Measurements from ENCODE around the gene MAP3K4.
A peak's percentile ranks its signal among the peaks of the same experiment; 100 is the strongest.

The MAP3K4 gene, protein sequence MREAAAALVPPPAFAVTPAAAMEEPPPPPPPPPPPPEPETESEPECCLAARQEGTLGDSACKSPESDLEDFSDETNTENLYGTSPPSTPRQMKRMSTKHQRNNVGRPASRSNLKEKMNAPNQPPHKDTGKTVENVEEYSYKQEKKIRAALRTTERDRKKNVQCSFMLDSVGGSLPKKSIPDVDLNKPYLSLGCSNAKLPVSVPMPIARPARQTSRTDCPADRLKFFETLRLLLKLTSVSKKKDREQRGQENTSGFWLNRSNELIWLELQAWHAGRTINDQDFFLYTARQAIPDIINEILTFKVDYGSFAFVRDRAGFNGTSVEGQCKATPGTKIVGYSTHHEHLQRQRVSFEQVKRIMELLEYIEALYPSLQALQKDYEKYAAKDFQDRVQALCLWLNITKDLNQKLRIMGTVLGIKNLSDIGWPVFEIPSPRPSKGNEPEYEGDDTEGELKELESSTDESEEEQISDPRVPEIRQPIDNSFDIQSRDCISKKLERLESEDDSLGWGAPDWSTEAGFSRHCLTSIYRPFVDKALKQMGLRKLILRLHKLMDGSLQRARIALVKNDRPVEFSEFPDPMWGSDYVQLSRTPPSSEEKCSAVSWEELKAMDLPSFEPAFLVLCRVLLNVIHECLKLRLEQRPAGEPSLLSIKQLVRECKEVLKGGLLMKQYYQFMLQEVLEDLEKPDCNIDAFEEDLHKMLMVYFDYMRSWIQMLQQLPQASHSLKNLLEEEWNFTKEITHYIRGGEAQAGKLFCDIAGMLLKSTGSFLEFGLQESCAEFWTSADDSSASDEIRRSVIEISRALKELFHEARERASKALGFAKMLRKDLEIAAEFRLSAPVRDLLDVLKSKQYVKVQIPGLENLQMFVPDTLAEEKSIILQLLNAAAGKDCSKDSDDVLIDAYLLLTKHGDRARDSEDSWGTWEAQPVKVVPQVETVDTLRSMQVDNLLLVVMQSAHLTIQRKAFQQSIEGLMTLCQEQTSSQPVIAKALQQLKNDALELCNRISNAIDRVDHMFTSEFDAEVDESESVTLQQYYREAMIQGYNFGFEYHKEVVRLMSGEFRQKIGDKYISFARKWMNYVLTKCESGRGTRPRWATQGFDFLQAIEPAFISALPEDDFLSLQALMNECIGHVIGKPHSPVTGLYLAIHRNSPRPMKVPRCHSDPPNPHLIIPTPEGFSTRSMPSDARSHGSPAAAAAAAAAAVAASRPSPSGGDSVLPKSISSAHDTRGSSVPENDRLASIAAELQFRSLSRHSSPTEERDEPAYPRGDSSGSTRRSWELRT (N-terminal part only)

GRCh38 chr6:160991406-160992060, at the start of gene MAP3K4:
TSS of gene MAP3K4 (plus strand) at chr6:160991769. CDS start at chr6:160991932, 163 bp downstream.
- DNase-seq: peak; percentile 83

- no peak for DNase-seq
These were observed 47.6 kb upstream of the MAP3K4 start for GRCh38 chr6:160943997-160944396.

DNA sequence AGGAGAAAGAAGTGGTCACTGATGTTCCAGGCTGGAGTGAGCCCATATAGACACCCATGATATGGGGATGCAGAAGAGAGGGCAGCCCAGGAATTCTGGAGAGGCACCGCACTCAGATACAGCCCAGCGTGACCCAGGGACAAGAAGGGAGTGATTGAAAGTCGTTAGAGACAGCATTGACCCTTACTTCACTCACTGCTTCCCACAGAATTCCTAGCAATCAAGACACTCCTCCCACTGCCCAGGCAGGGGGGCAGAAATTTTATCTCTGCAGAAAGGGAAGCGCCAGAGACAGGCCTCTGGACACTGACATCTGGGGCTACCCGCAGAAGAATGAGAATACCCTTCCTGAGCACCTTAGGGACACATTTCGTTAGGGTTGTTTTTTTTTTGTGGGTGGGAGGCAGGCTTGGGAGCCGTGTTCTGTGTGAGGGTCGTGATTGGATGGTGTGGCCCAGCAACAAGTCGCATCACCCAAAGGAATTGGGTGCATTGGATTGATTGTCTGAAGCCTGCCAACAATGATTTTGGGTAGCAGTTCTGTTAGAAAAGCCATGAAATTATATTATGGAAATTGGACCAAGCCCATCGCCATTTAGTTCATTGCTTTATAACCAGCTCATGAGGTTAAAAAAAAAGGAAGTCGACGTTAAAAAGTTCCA, 45.9 kb upstream of the MAP3K4 start:
- DNase-seq: no peak

GRCh38 chr6:160949531-160949930, 42.0 kb upstream of the MAP3K4 start:
- DNase-seq: no peak

DNA sequence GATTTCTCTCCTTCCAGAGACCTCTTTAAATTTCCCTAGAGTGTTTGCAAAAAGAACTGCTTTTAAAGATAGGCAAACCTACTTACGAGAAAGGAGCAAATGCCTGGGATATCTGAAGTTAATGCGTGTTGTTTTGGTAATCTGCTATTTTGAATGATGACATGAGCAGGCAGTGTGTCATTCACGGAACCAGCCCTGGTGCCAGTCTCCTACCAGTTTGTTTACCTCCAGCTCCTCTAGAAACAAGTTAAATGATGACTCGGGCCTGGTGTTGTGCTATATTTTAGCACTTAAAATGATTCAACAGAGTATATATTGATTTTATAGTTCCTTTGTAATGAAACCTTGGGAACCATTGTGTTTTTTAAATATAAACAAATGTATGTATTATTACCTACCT, 41.1 kb upstream of the MAP3K4 start:
- no peak for DNase-seq

DNA sequence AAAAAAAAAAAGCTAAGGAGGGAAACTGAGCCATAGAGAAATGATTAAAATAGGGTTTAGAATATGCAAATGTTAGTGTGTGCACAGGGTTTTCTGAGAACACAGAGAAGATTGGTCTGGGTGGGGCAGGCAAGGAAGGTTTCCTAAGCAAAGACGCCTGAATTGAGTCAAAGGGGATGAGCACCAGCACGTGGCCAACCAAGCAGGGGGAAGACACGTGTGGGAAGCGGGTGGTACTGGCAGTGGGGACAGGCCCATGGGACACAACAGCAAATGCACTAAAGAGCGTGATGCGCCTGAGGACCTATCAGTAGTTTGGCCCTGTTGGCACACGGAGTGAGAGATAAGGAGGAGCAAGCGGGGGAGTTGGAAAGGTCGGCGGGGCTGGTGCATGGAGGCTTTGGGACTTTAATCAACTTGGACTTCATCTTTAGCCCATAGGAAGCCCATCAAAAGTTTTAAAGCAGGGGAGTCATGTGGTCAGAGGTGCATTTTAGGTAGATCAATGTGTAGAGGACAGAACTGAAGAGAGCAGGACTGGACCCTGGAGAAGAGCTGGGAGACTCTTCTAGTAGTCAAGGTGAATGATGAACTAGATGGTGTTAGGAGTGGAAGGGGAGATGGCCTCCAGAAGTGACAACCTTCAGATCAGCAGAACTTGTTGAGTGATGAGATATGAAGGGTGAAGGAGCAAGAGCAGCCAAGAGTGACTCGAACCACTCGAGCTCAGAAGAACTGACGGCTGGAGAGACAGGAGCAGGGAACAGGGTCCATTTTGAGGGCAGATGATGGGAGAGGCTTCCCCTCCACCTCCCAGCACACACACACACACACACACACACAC, 40.2 kb upstream of the MAP3K4 start:
- no peak for DNase-seq

DNA sequence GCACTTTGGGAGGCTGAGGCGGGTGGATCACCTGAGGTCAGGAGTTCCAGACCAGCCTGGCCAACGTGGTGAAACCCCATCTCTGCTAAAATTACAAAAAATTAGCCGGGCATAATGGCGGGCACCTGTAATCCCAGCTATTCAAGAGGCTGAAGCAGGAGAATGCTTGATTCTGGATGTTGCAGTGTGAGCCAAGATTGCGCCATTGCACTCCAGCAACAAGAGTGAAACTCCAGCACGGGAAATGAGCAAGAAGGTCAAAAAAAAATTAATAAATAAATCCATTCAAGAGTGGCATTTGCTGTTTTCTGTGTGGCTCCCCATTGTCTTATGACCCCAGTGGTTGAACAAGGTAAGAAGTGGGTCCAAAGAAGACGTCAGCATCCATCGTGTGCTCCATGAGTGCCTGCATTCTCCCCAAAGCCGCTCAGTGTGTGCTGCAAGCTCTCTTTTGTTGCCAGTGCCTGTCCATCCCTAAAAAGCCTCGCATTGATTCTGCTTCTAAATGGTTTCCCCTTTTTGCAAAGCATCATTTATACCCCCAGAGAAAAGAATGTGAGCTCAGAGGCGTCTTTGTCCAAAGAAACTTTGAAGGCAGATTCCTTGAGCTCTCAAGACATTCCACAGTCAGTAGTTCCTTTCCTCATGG, 38.8 kb upstream of the MAP3K4 start:
- DNase-seq: no peak

DNA sequence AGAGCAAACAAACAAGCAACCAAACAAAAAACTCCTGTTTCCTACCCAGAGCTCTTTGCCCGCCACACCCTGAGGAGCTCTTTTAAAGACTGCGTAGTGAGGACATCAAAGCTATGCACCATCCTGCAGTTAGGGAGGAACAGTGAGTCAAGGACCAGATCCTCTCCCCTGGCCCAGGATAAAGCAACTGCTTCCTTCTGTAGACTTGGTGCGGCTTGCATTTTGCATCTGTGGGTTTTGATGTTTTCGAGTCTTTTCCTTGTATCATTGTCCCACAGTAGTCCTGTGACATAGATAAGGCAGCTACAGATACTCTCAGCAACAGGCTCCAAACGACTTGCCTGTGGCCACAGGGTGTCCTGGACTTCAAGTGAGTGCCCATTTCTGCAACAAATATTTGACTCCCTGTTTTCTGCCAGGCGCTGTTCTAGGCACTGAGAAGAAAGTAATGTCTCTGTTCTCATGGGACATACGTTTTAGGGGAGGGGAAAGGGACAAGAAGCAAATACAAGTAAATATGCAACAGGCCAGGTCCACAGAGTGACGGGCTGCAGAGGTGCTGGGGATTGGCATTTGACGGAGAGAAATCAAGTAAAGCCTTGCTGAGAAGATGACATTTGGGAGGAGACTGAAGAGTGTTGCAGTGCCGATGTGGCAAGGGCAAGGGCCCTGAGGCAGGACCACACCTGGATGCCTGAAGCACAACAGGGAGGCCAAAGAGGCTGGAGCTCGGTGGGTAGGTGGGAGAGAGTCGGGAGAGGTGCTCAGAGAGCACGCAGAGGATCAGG, 35.9 kb upstream of the MAP3K4 start:
- DNase-seq: no peak

DNA sequence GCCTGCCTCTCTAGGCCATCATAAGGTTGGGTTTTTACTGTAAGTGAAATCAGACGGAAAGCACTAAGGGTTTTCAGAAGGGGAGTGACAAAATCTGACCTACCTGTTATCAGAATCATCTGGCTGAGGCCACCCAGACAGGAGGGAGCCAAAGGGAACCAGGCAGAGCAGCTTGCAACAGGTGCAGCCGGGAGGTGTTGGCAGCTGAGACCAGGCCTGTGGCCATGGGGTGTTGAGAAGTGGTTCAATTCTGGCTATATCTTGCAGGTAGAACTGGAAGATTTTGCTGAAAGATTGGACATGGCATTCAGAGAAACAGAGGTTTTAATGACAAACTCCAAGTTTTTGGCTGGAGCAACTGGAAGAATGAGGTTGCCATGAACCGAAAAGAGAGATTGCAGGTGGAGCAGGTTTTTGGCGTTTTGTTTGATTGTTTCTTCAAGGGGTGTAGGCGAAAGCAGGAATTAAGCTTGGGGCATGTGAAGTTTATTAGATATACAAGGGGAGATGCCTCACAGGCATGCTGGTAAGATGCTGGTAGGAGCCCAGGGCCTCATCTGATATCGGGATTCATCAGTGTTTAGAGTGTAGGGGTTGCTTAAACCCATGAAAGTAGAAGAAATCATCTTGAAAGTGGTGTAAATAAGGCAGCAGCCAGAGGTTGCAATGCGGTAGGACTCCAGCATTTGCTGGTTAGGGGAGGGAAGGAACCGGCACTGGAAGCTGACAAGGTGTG, 35.1 kb upstream of the MAP3K4 start:
- no peak for DNase-seq

DNA sequence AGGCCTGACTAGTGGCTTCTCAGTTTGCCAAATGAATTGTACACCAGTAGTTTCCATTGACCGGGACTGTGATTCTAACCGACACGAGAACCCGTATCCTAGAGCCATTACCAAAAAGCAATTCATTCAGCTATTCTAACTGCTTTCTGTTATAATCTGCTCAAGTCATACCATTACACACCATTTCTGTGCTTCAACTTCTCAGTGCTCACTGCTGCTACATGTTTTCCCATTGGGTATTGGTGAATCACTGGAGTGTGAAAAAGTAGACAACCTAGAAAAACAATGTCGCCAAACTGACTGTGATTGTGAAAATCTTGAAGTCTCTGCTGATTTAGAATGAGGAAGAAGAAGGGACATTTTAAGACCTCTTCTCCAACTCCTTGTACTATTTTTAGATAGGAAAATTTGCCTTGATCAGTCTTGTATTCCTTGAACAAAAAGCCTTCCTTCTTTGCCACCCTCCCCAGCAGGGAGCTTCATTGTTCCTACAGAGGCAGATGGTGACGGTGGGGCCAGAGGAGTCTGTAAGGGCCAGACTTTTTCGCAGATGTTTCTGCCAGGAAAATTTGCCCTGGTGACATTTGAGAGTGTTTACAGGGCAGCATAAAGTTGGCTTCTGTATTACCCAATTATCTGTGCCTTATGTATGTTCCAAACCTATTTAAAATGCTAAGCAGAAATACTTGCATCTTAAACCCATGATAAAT, 31.7 kb upstream of the MAP3K4 start:
- DNase-seq: no peak

GRCh38 chr6:160960839-160961238, 30.7 kb upstream of the MAP3K4 start:
- no peak for DNase-seq

DNA sequence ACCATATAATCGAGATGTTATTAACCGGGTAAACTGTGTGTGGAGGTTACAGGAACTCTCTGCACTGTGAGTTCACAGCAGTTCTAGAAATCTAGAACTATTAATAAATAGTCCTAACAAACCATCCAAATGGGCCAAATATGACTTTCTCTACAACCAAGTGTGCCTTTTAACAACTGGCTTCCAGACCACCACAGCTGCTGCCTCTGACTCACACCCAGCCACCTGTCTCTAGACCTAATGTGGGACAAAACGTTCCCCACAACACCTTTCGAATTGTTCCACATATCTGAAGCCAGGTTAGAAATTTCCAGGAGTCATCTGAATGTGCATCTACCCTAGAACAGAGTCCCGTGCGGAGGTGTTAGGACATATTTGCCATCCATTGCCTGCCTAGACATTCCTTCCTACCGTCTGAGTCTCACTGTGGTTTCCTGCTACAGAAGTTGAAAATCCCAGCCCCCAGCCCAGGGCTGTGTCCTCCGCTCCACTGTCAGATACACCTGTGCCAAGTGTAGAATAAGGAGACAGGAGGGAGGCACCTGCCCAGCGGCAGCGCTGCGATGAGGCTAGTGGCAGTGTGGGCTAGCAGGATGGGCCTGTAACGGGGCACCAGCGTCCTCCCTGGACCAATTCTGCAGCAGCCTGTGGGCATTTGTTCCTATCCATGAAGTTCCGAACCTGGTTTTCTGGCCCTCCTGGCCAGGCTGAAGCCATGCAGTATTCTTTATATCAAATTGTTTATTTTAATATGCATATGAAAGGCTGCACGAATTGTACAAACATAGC, 28.5 kb upstream of the MAP3K4 start:
- no peak for DNase-seq

GRCh38 chr6:160963651-160964050, 27.9 kb upstream of the MAP3K4 start:
- DNase-seq: no peak

DNA sequence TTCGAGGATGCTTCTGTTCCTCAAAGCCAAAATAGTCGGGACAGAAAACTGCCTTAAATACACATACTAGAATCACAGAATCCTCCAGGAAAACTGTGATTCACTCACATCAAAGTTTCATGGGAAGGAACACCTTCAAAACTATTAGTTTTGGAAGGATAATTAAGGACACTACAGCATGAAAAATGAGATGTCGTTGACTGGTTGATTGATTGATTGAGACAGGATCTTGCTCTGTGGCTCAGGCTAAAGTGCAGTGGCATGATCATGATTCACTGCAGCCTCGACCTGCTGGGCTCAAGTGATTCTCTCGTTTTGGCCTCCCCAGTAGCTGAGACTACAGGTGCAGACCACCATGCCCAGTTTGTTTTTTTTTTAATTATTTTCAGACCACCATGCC, 25.7 kb upstream of the MAP3K4 start:
- no peak for DNase-seq

GRCh38 chr6:160966493-160967229, 24.9 kb upstream of the MAP3K4 start:
- DNase-seq: no peak

- DNase-seq: no peak
These were observed 24.2 kb upstream of the MAP3K4 start for GRCh38 chr6:160967351-160967750.

DNA sequence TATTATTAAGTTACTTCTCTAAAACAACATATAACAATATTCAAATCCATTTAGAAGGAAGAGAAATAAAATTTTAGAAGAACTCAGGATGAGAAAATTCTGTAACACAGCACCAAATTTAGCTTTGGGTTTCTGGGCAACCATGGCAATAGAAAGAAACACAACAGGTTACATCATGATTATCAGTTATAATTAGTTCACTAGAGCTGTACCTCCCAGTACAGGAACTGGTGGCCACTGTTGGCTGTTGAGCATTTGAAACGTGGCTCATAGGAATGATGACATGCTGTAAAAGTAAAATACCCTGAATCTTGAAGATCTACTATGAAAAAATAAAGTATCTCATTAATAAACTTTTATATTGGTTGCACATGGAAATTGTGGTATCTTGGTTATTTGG, 23.7 kb upstream of the MAP3K4 start:
- DNase-seq: no peak

Data from stimulated activated CD4-positive, alpha-beta T cell treated with anti-CD3 and anti-CD28 coated beads, Interleukin-12 subunit alpha, Interleukin-12 subunit beta, amount 100 ng/mL, for 4 hours (primary cell).